Testis (tissue), 3 donors: ENCODE results near the gene SMPDL3A. TPM values are rescaled to one million over a fixed set of nuclear protein-coding genes. Genes with fewer than 3 reads are reported as not detected.

Experiments
- DNase-seq: peaks from one replicate; pipeline ENCODE4 v3.0.0-alpha.2; 2019
- H3K27ac ChIP-seq, 2 donors: fragments of 200-600 bp; sonication (generic); one replicate each; pipeline ENCODE4 v1.5.1; 2019
- H3K27me3 ChIP-seq: fragments of 200-600 bp; sonication (generic); one replicate; pipeline ENCODE4 v1.5.1; 2019
- H3K36me3 ChIP-seq: fragments of 200-600 bp; sonication (generic); one replicate; pipeline ENCODE4 v1.5.1; 2017; ENCODE audit warnings: low read depth; ENCODE audit errors: missing control alignments
- H3K4me1 ChIP-seq: fragments of 200-600 bp; sonication (generic); one replicate; pipeline ENCODE4 v1.5.1; 2019
- H3K4me3 ChIP-seq, 2 donors: fragments of 200-600 bp; sonication (generic); one replicate each; pipeline ENCODE4 v1.5.1; 2017 to 2019
- H3K9me3 ChIP-seq: fragments of 200-600 bp; sonication (generic); one replicate; pipeline ENCODE4 v1.5.1; 2017
- CTCF ChIP-seq, 3 experiments: fragments of 450-650 bp in 2 of 3; fragments of 200-600 bp in 1 of 3; sonication (generic) in 1 of 3; IDR thresholded peaks; one replicate each; pipeline ENCODE4 v1.5.1; 2016 to 2019; ENCODE audit warnings: antibody characterized with exemption in 3 of 3, mild to moderate bottlenecking in 2 of 3, moderate library complexity in 1 of 3
- POLR2A ChIP-seq: fragments of 450-650 bp; IDR thresholded peaks from one replicate; pipeline ENCODE4 v1.6.1; 2017; ENCODE audit warnings: antibody characterized with exemption, mild to moderate bottlenecking, moderate library complexity
- WGBS, 2 donors: methylation state at CpG; one replicate each; pipeline ENCODE4 v1.1.5; 2018; 5-methylcytosine and 5-hydroxymethylcytosine counted together
- intact Hi-C: fragments of 100-400 bp; cut with DNase I; formaldehyde crosslinking; loops from one replicate; pipeline ENCODE4 v1.15.1; 2023; ENCODE audit warnings: low total_unique reads
- polyA plus RNA-seq: library from polyadenylated mRNA; stranded (reverse); fragments of 350-450 nt; fragmentation: Illumina TruSeq; extraction: RNeasy Lipid Tissue Mini Kit (QIAGEN cat#74804); gene quantifications from one replicate; pipeline ENCODE4 v1.2.3, GENCODE V29; 2014; ENCODE audit warnings: low read depth, low replicate concordance; ENCODE audit not compliant: insufficient read depth
- total RNA-seq, 2 donors: library from RNA; depleted of rRNA; stranded (reverse); fragments of >200 nt; gene quantifications; one replicate each; pipeline ENCODE4 v1.2.3, GENCODE V29; 2016

The SMPDL3A gene
- total and polyA plus RNA-seq, 3 donors from 2014 or later, result 3.6 to 3.9 (median 3.9) TPM

- Histone ChIP-seq H3K4me1 (peaks cover 6% of the 10 kb centered on the region), H3K27me3 (no peaks in the 10 kb centered on the region), H3K27ac (no peak overlapping the region), H3K36me3 (no peaks in the 10 kb centered on the region), H3K9me3 (no peaks in the 10 kb centered on the region), H3K4me3 (no peak overlapping the region)
- 63 to 72% methylated on average over 4 of the region's 4 CpGs for WGBS, 2 donors
- intact Hi-C loops, result no loop called here
- TF ChIP-seq POLR2A (no peak), CTCF (IDR thresholded peaks at IDR 0.05) (no peak)
- no peak for DNase-seq
Measured at GRCh38 chr6:122787721-122788120, 1.3 kb upstream of the SMPDL3A start.

GRCh38 chr6:122788208-122788607, 850 bp upstream of the SMPDL3A start:
- TF ChIP-seq CTCF (IDR thresholded peaks at IDR 0.05), result no peak
- TF ChIP-seq POLR2A, result no peak
- Histone ChIP-seq H3K27ac (peak overlapping the region in 1 of 2 donors; percentile 94), H3K36me3 (no peaks in the 10 kb centered on the region), H3K27me3 (no peaks in the 10 kb centered on the region), H3K9me3 (no peaks in the 10 kb centered on the region), H3K4me3 (no peak overlapping the region), H3K4me1 (peaks cover 6% of the 10 kb centered on the region)
- DNase-seq, result no peak
- WGBS, 2 donors, result 37 to 53% methylated on average over 6 of the region's 6 CpGs
- intact Hi-C loops, result no loop called here

- intact Hi-C loops, result no loop called here
- no peaks in the 10 kb centered on the region for H3K36me3 ChIP-seq
Measured at GRCh38 chr6:122788663-122789181, 336 bp upstream of the SMPDL3A start.

GRCh38 chr6:122790028-122790422, 967 bp downstream of the SMPDL3A start:
- intact Hi-C loops, result no loop called here
- WGBS, 2 donors, result 0 to 1% methylated on average over 12 to 14 of the region's 14 CpGs
- no peaks in the 10 kb centered on the region for H3K27me3 ChIP-seq
- TF ChIP-seq CTCF (IDR thresholded peaks at IDR 0.05), result no peak
- TF ChIP-seq POLR2A, result no peak
- no peak for DNase-seq
- H3K36me3 ChIP-seq, result no peaks in the 10 kb centered on the region
- peaks cover 6% of the 10 kb centered on the region for H3K4me1 ChIP-seq
- H3K9me3 ChIP-seq, result no peaks in the 10 kb centered on the region
- H3K4me3 ChIP-seq, result peak overlapping the region; percentile 73 to 82
- H3K27ac ChIP-seq, result peak overlapping the region; percentile 94 to 95

More at GRCh38 chr6:122788663-122789181, 336 bp upstream of the SMPDL3A start:
- WGBS, 2 donors, result 5 to 7% methylated on average over 10 of the region's 10 CpGs
- DNase-seq, result no peak
- Histone ChIP-seq H3K9me3 (no peaks in the 10 kb centered on the region), H3K4me3 (peak overlapping the region; percentile 73 to 82), H3K27me3 (no peaks in the 10 kb centered on the region), H3K4me1 (peaks cover 6% of the 10 kb centered on the region), H3K27ac (peak overlapping the region; percentile 94 to 95)
- TF ChIP-seq POLR2A (no peak), CTCF (IDR thresholded peaks at IDR 0.05) (no peak)
